MV-4-11 (cell line): Measurements from ENCODE around the gene SUN2.

Experiments used
- DNase-seq: peaks from one replicate; lab custom pipeline; 2025; lab: John Stamatoyannopoulos, UW

Gene SUN2

GRCh38 chr22:38735126-38735464 lies 20.7 kb downstream of the SUN2 start:
- no peak for DNase-seq

GRCh38 chr22:38734421-38735100 lies 21.2 kb downstream of the SUN2 start:
- DNase-seq: no peak

- DNase-seq: no peak
These were observed 21.9 kb downstream of the SUN2 start for GRCh38 chr22:38733724-38734381.

- DNase-seq: no peak
These were observed 22.5 kb downstream of the SUN2 start for GRCh38 chr22:38733329-38733723.

- DNase-seq: no peak
These were observed 23.5 kb downstream of the SUN2 start for GRCh38 chr22:38732251-38732815.

GRCh38 chr22:38731703-38732161 lies 24.1 kb downstream of the SUN2 start:
- no peak for DNase-seq

- DNase-seq: no peak
These were observed 25.4 kb downstream of the SUN2 start for GRCh38 chr22:38730411-38730871.

GRCh38 chr22:38729946-38730345 lies 25.9 kb downstream of the SUN2 start:
- DNase-seq: no peak

GRCh38 chr22:38728871-38729796 lies 26.7 kb downstream of the SUN2 start:
- no peak for DNase-seq

GRCh38 chr22:38727530-38728451 lies 28.0 kb downstream of the SUN2 start:
- DNase-seq: no peak

GRCh38 chr22:38727123-38727522 lies 28.7 kb downstream of the SUN2 start:
- no peak for DNase-seq

- DNase-seq: no peak
These were observed 29.7 kb downstream of the SUN2 start for GRCh38 chr22:38725900-38726655.

GRCh38 chr22:38724926-38725571 lies 30.7 kb downstream of the SUN2 start:
- peak; percentile 33 for DNase-seq

- DNase-seq: no peak
These were observed 31.6 kb downstream of the SUN2 start for GRCh38 chr22:38724176-38724575.

- DNase-seq: no peak
These were observed 34.2 kb downstream of the SUN2 start for GRCh38 chr22:38721551-38721950.

GRCh38 chr22:38720350-38720749 lies 35.4 kb downstream of the SUN2 start:
- no peak for DNase-seq

- no peak for DNase-seq
These were observed 36.6 kb downstream of the SUN2 start for GRCh38 chr22:38719196-38719595.

GRCh38 chr22:38718414-38718813 lies 37.4 kb downstream of the SUN2 start:
- no peak for DNase-seq

GRCh38 chr22:38717244-38717643 lies 38.6 kb downstream of the SUN2 start:
- no peak for DNase-seq

GRCh38 chr22:38716826-38717225 lies 39.0 kb downstream of the SUN2 start:
- DNase-seq: no peak
